ENCODE results near the gene NECAB2. TPM values are rescaled to one million over a fixed set of nuclear protein-coding genes. Genes with fewer than 3 reads are reported as not detected.

The NECAB2 gene
- total RNA-seq, 2 donors from 2014 or later, result not detected

- no peak for ATAC-seq
- H3K36me3 Mint-ChIP-seq, result peaks cover 0 to 8% of the 10 kb centered on the region in 2 donors
Observed at GRCh38 chr16:83990492-83990891, 22.4 kb downstream of the NECAB2 start.

GRCh38 chr16:83992624-83993023 lies 24.6 kb downstream of the NECAB2 start:
- ATAC-seq (no peak), DNase-seq (ENCODE audit: low spot score in 2 of 2) (no peak)
- Mint-ChIP-seq H3K9me3 (peaks cover 0 to 4% of the 10 kb centered on the region in 2 donors), H3K27ac (no peak overlapping the region), H3K36me3 (peaks cover 0 to 8% of the 10 kb centered on the region in 2 donors)

More at GRCh38 chr16:83990492-83990891, 22.4 kb downstream of the NECAB2 start:
- peaks cover 0 to 4% of the 10 kb centered on the region in 2 donors for H3K9me3 Mint-ChIP-seq
- no peak overlapping the region for H3K27ac Mint-ChIP-seq
- DNase-seq (ENCODE audit: low spot score in 2 of 2), result no peak

- DNase-seq (ENCODE audit: low spot score in 2 of 2), result no peak
- Mint-ChIP-seq H3K36me3 (peaks cover 0 to 8% of the 10 kb centered on the region in 2 donors), H3K27ac (no peak overlapping the region), H3K9me3 (peaks cover 0 to 4% of the 10 kb centered on the region in 2 donors)
- peak in 1 of 2 donors; percentile 72 for ATAC-seq
Observed at GRCh38 chr16:83994087-83994486, 26.0 kb downstream of the NECAB2 start.

GRCh38 chr16:83994703-83995102 lies 26.7 kb downstream of the NECAB2 start:
- ATAC-seq, result no peak
- no peak for DNase-seq (ENCODE audit: low spot score in 2 of 2)
- H3K27ac Mint-ChIP-seq, result no peak overlapping the region
- peaks cover 0 to 8% of the 10 kb centered on the region in 2 donors for H3K36me3 Mint-ChIP-seq
- H3K9me3 Mint-ChIP-seq, result peaks cover 0 to 4% of the 10 kb centered on the region in 2 donors

GRCh38 chr16:83995754-83996153 lies 27.7 kb downstream of the NECAB2 start:
- peaks cover 0 to 8% of the 10 kb centered on the region in 2 donors for H3K36me3 Mint-ChIP-seq
- no peak for DNase-seq (ENCODE audit: low spot score in 2 of 2)
- H3K27ac Mint-ChIP-seq, result no peak overlapping the region
- ATAC-seq, result peak; percentile 28 to 37
- H3K9me3 Mint-ChIP-seq, result peaks cover 0 to 4% of the 10 kb centered on the region in 2 donors

GRCh38 chr16:83996481-83997252 lies 28.6 kb downstream of the NECAB2 start:
- DNase-seq (ENCODE audit: low spot score in 2 of 2), result no peak
- peaks cover 0 to 8% of the 10 kb centered on the region in 2 donors for H3K36me3 Mint-ChIP-seq
- H3K27ac Mint-ChIP-seq, result no peak overlapping the region
- peaks cover 0 to 4% of the 10 kb centered on the region in 2 donors for H3K9me3 Mint-ChIP-seq
- no peak for ATAC-seq

- no peak for DNase-seq (ENCODE audit: low spot score in 2 of 2)
- ATAC-seq, result no peak
- H3K36me3 Mint-ChIP-seq, result no peaks in the 10 kb centered on the region
- H3K9me3 Mint-ChIP-seq, result no peaks in the 10 kb centered on the region
- no peak overlapping the region for H3K27ac Mint-ChIP-seq
Observed at GRCh38 chr16:83998091-83998490, 30.0 kb downstream of the NECAB2 start.

GRCh38 chr16:84000989-84001642 lies 33.1 kb downstream of the NECAB2 start:
- Mint-ChIP-seq H3K9me3 (no peaks in the 10 kb centered on the region), H3K27ac (no peak overlapping the region), H3K36me3 (no peaks in the 10 kb centered on the region)
- no peak for DNase-seq (ENCODE audit: low spot score in 2 of 2)
- no peak for ATAC-seq

GRCh38 chr16:84001726-84002125 lies 33.7 kb downstream of the NECAB2 start:
- DNase-seq (ENCODE audit: low spot score in 2 of 2), result no peak
- Mint-ChIP-seq H3K9me3 (no peaks in the 10 kb centered on the region), H3K36me3 (no peaks in the 10 kb centered on the region), H3K27ac (no peak overlapping the region)
- no peak for ATAC-seq

- ATAC-seq (no peak), DNase-seq (ENCODE audit: low spot score in 2 of 2) (no peak)
- H3K36me3 Mint-ChIP-seq, result no peaks in the 10 kb centered on the region
- H3K27ac Mint-ChIP-seq, result no peak overlapping the region
- H3K9me3 Mint-ChIP-seq, result no peaks in the 10 kb centered on the region
Observed at GRCh38 chr16:84003038-84003437, 35.0 kb downstream of the NECAB2 start.

GRCh38 chr16:84004442-84004841 lies 36.4 kb downstream of the NECAB2 start:
- no peaks in the 10 kb centered on the region for H3K9me3 Mint-ChIP-seq
- DNase-seq (ENCODE audit: low spot score in 2 of 2) (no peak), ATAC-seq (no peak)
- H3K27ac Mint-ChIP-seq, result no peak overlapping the region
- H3K36me3 Mint-ChIP-seq, result no peaks in the 10 kb centered on the region

GRCh38 chr16:84005391-84005790 lies 37.3 kb downstream of the NECAB2 start:
- ATAC-seq (no peak), DNase-seq (ENCODE audit: low spot score in 2 of 2) (no peak)
- Mint-ChIP-seq H3K27ac (no peak overlapping the region), H3K9me3 (no peaks in the 10 kb centered on the region), H3K36me3 (no peaks in the 10 kb centered on the region)

- ATAC-seq (no peak), DNase-seq (ENCODE audit: low spot score in 2 of 2) (no peak)
- H3K9me3 Mint-ChIP-seq, result no peaks in the 10 kb centered on the region
- H3K27ac Mint-ChIP-seq, result no peak overlapping the region
- H3K36me3 Mint-ChIP-seq, result no peaks in the 10 kb centered on the region
Observed at GRCh38 chr16:84007520-84007919, 39.5 kb downstream of the NECAB2 start.

- Mint-ChIP-seq H3K36me3 (no peaks in the 10 kb centered on the region), H3K9me3 (no peaks in the 10 kb centered on the region), H3K27ac (no peak overlapping the region)
- DNase-seq (ENCODE audit: low spot score in 2 of 2) (no peak), ATAC-seq (no peak)
Observed at GRCh38 chr16:84007965-84008364, 39.9 kb downstream of the NECAB2 start.

GRCh38 chr16:84009282-84009681 lies 41.2 kb downstream of the NECAB2 start:
- H3K27ac Mint-ChIP-seq, result no peak overlapping the region
- ATAC-seq (no peak), DNase-seq (ENCODE audit: low spot score in 2 of 2) (no peak)
- H3K36me3 Mint-ChIP-seq, result no peaks in the 10 kb centered on the region
- no peaks in the 10 kb centered on the region for H3K9me3 Mint-ChIP-seq

GRCh38 chr16:84013787-84014569 lies 45.9 kb downstream of the NECAB2 start:
- ATAC-seq, result peak; percentile 85 to 89
- peaks cover 4% of the 10 kb centered on the region in 2 donors for H3K9me3 Mint-ChIP-seq
- peak overlapping the region in 1 of 2 donors; percentile 55 for H3K27ac Mint-ChIP-seq
- H3K36me3 Mint-ChIP-seq, result no peaks in the 10 kb centered on the region
- DNase-seq (ENCODE audit: low spot score in 2 of 2), result peak; percentile 71 to 79

Measured in activated naive CD4-positive, alpha-beta T cell treated with anti-CD3 and anti-CD28 coated beads, Interleukin-2, amount 50 U/mL, for 72 hours (primary cell).